Vagina (tissue), 2 donors: ENCODE results near the gene KTN1.

Experiments used
- CTCF ChIP-seq, 3 experiments: fragments of 450-650 bp in 2 of 3; fragments of 200-600 bp in 1 of 3; sonication (generic) in 1 of 3; IDR thresholded peaks; one replicate each; pipeline ENCODE4 v1.5.1; 2017 to 2019; ENCODE audit warnings: antibody characterized with exemption in 3 of 3, mild to moderate bottlenecking in 2 of 3, moderate library complexity in 2 of 3
- POLR2AphosphoS5 ChIP-seq, 2 donors: sonication (generic); formaldehyde crosslinking; IDR thresholded peaks; one replicate each; pipeline ENCODE4 v1.9.0; 2017; ENCODE audit warnings: antibody characterized with exemption in 2 of 2, mild to moderate bottlenecking in 2 of 2, low read depth in 1 of 2; ENCODE audit not compliant: insufficient read depth in 1 of 2

- no peak for TF ChIP-seq CTCF (IDR thresholded peaks at IDR 0.05)
- TF ChIP-seq POLR2AphosphoS5 (IDR thresholded peaks at IDR 0.05; ENCODE audit: insufficient read depth in 1 of 2, low read depth in 1 of 2), result no peak
Measured at GRCh38 chr14:55611859-55612258, 31.9 kb downstream of the KTN1 start.
